Prostate gland (tissue), 2 donors: ENCODE data around the gene CLN3. TPM values are rescaled to one million over a fixed set of nuclear protein-coding genes. Genes with fewer than 3 reads are reported as not detected.

Experiments
- DNase-seq: peaks from one replicate; pipeline ENCODE4 v3.0.0-alpha.2; 2019; ENCODE audit warnings: low spot score
- H3K27ac ChIP-seq, 2 donors: fragments of 200-600 bp; sonication (generic); 2 replicates each; pipeline ENCODE4 v1.5.1; 2017 to 2019
- H3K27me3 ChIP-seq: fragments of 200-600 bp; sonication (generic); replicated peaks from 2 replicates; pipeline ENCODE4 v1.5.1; 2019; ENCODE audit not compliant: insufficient read depth
- H3K36me3 ChIP-seq, 2 donors: fragments of 200-600 bp; sonication (generic); 1 replicate in 1 of 2; 2 replicates in 1 of 2; pipeline versions ENCODE4 v1.5.1 to v1.8.1; 2017 to 2019
- H3K4me1 ChIP-seq: fragments of 200-600 bp; sonication (generic); replicated peaks from 2 replicates; pipeline ENCODE4 v1.5.1; 2019
- H3K4me3 ChIP-seq, 2 donors: fragments of 200-600 bp; sonication (generic); 2 replicates each; pipeline ENCODE4 v1.5.1; 2017 to 2019
- H3K9me3 ChIP-seq: fragments of 200-600 bp; sonication (generic); 2 replicates; pipeline ENCODE4 v1.5.1; 2017
- POLR2A ChIP-seq: fragments of 450-650 bp; IDR thresholded peaks from one replicate; pipeline ENCODE4 v1.6.1; 2016; ENCODE audit warnings: antibody characterized with exemption, mild to moderate bottlenecking
- POLR2AphosphoS5 ChIP-seq: sonication (generic); formaldehyde crosslinking; IDR thresholded peaks from one replicate; pipeline ENCODE4 v1.6.1; 2017; ENCODE audit warnings: antibody characterized with exemption
- WGBS: methylation state at CpG from one replicate; pipeline ENCODE4 v1.1.5; 2018; 5-methylcytosine and 5-hydroxymethylcytosine counted together
- intact Hi-C: fragments of 100-400 bp; cut with DNase I; formaldehyde crosslinking; loops from one replicate; pipeline ENCODE4 v1.14.2; 2022
- total RNA-seq, 2 donors: library from RNA; depleted of rRNA; stranded (reverse); fragments of >200 nt; gene quantifications; one replicate each; pipeline ENCODE4 v1.1.0, GENCODE V29; 2016
- TF ChIP-seq, protein P1 (sequence below), 4 experiments: fragments of 200-600 bp in 2 of 4; fragments of 450-650 bp in 2 of 4; sonication (generic) in 2 of 4; IDR thresholded peaks; 1 replicate in 3 of 4; 2 replicates in 1 of 4; pipeline ENCODE4 v1.5.1; 2016 to 2019; ENCODE audit warnings: antibody characterized with exemption in 4 of 4, mild to moderate bottlenecking in 2 of 4, moderate library complexity in 2 of 4

The CLN3 gene
- total RNA-seq, 2 donors from 2014 or later = 30.6 to 47.3 TPM

- no peak overlapping the region for H3K27ac ChIP-seq
- H3K27me3 ChIP-seq = no peaks in the 10 kb centered on the region
- no peak for DNase-seq
- H3K9me3 ChIP-seq = no peaks in the 10 kb centered on the region
- no peaks in the 10 kb centered on the region for H3K36me3 ChIP-seq
- 85% methylated on average over 12 of the region's 12 CpGs for WGBS
- TF ChIP-seq, protein P1, sequence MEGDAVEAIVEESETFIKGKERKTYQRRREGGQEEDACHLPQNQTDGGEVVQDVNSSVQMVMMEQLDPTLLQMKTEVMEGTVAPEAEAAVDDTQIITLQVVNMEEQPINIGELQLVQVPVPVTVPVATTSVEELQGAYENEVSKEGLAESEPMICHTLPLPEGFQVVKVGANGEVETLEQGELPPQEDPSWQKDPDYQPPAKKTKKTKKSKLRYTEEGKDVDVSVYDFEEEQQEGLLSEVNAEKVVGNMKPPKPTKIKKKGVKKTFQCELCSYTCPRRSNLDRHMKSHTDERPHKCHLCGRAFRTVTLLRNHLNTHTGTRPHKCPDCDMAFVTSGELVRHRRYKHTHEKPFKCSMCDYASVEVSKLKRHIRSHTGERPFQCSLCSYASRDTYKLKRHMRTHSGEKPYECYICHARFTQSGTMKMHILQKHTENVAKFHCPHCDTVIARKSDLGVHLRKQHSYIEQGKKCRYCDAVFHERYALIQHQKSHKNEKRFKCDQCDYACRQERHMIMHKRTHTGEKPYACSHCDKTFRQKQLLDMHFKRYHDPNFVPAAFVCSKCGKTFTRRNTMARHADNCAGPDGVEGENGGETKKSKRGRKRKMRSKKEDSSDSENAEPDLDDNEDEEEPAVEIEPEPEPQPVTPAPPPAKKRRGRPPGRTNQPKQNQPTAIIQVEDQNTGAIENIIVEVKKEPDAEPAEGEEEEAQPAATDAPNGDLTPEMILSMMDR (IDR thresholded peaks at IDR 0.05) = no peak
- no peak for TF ChIP-seq POLR2AphosphoS5
- TF ChIP-seq POLR2A = no peak
- no peaks in the 10 kb centered on the region for H3K4me1 ChIP-seq
- no peak overlapping the region for H3K4me3 ChIP-seq
- intact Hi-C loops = no loop called here
These were observed 21.8 kb upstream of the CLN3 start for GRCh38 chr16:28513484-28514181.

GRCh38 chr16:28511801-28512789, 20.2 kb upstream of the CLN3 start:
- no peaks in the 10 kb centered on the region for H3K36me3 ChIP-seq
- no peaks in the 10 kb centered on the region for H3K27me3 ChIP-seq
- no peak for DNase-seq
- no peak overlapping the region for H3K4me3 ChIP-seq
- TF ChIP-seq POLR2A (no peak), POLR2AphosphoS5 (no peak)
- TF ChIP-seq, protein P1 (IDR thresholded peaks at IDR 0.05) = no peak
- no peaks in the 10 kb centered on the region for H3K9me3 ChIP-seq
- intact Hi-C loops = no loop called here
- 85% methylated on average over 21 of the region's 21 CpGs for WGBS
- H3K4me1 ChIP-seq = no peaks in the 10 kb centered on the region
- no peak overlapping the region for H3K27ac ChIP-seq

DNA sequence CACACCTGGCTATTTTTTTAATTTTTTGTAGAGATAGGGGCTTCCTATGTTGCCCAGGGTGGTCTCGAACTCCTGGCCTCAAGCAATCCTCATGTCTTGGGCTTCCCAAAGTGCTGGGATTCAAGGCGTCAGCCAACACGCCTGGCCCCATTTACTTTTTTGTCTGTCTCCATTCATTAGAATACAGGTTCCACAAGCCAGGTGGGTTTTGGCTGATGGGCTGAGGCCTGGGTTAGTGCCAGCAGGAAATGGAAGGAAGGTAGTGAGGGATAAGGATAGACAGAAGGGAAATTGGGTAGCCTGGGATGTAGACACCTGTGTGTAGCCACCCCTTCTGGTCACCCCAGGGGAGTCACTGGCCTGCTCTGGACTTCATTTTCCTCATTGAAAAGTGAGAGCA, 19.2 kb upstream of the CLN3 start:
- no peaks in the 10 kb centered on the region for H3K9me3 ChIP-seq
- WGBS = 67% methylated on average over 3 of the region's 3 CpGs
- H3K4me1 ChIP-seq = no peaks in the 10 kb centered on the region
- TF ChIP-seq POLR2AphosphoS5 (no peak), POLR2A (no peak)
- TF ChIP-seq, protein P1 (IDR thresholded peaks at IDR 0.05) = no peak
- no peak for DNase-seq
- intact Hi-C loops = no loop called here
- no peaks in the 10 kb centered on the region for H3K36me3 ChIP-seq
- no peak overlapping the region for H3K27ac ChIP-seq
- H3K4me3 ChIP-seq = no peak overlapping the region
- H3K27me3 ChIP-seq = no peaks in the 10 kb centered on the region

- DNase-seq = no peak
- WGBS = 75% methylated on average over 14 of the region's 14 CpGs
- TF ChIP-seq, protein P1 (IDR thresholded peaks at IDR 0.05) = no peak
- TF ChIP-seq POLR2A = no peak
- TF ChIP-seq POLR2AphosphoS5 = no peak
- Histone ChIP-seq H3K27ac (no peak overlapping the region), H3K4me3 (no peak overlapping the region), H3K36me3 (no peaks in the 10 kb centered on the region), H3K27me3 (no peaks in the 10 kb centered on the region), H3K9me3 (no peaks in the 10 kb centered on the region), H3K4me1 (no peaks in the 10 kb centered on the region)
- intact Hi-C loops = no loop called here
These were observed 13.7 kb upstream of the CLN3 start for GRCh38 chr16:28505489-28506137.
